Measurements from ENCODE around the gene PRR15. TPM values are rescaled to one million over a fixed set of nuclear protein-coding genes. Genes with fewer than 3 reads are reported as not detected.

Gene PRR15
- total RNA-seq, 3 donors from 2014 or later (not counting 1 experiment from before 2014, with no cell fraction given) = not detected

DNA sequence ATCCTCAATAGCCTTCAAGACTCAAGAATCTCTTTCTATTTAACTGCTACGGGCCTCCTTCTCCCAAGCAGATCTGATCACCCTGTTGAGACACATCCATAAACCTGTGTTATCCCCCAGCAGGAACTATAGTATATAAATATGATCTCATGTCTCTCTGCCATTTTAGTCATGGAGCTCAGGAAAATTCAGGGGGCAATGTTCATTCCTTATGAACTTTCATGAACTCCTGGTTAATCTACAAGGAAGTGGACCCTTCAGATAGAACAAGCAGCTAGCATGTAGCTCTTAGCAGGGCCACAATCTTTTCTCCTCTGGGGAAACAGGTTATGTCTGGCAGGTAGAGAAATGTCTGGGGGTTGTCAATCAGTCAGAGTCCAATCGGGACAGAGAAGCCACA lies 8.9 kb downstream of the PRR15 start:
- H3K9me3 Mint-ChIP-seq = peaks cover 3 to 4% of the 10 kb centered on the region in 2 donors
- Histone ChIP-seq H3K27ac (ENCODE audit: low read length) (no peak overlapping the region), H3K4me1 (ENCODE audit: control insufficient read depth, insufficient read depth, low read length) (no peaks in the 10 kb centered on the region), H3K27me3 (ENCODE audit: control insufficient read depth, insufficient read depth, low read length) (peaks cover 4% of the 10 kb centered on the region), H3K36me3 (ENCODE audit: control insufficient read depth, insufficient read depth, low read length) (no peaks in the 10 kb centered on the region), H3K4me3 (ENCODE audit: low read length) (no peak overlapping the region), H3K9me3 (ENCODE audit: control insufficient read depth, insufficient read depth, low read length) (peaks cover 5% of the 10 kb centered on the region)
- TF ChIP-seq, protein P1, sequence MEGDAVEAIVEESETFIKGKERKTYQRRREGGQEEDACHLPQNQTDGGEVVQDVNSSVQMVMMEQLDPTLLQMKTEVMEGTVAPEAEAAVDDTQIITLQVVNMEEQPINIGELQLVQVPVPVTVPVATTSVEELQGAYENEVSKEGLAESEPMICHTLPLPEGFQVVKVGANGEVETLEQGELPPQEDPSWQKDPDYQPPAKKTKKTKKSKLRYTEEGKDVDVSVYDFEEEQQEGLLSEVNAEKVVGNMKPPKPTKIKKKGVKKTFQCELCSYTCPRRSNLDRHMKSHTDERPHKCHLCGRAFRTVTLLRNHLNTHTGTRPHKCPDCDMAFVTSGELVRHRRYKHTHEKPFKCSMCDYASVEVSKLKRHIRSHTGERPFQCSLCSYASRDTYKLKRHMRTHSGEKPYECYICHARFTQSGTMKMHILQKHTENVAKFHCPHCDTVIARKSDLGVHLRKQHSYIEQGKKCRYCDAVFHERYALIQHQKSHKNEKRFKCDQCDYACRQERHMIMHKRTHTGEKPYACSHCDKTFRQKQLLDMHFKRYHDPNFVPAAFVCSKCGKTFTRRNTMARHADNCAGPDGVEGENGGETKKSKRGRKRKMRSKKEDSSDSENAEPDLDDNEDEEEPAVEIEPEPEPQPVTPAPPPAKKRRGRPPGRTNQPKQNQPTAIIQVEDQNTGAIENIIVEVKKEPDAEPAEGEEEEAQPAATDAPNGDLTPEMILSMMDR (IDR thresholded peaks at IDR 0.05) = no peak
- ATAC-seq (no peak), DNase-seq (no peak)
- H3K27me3 Mint-ChIP-seq (ENCODE audit: low read depth in 2 of 2) = peaks cover 34 to 81% of the 10 kb centered on the region in 2 donors
- no peaks in the 10 kb centered on the region for H3K36me3 Mint-ChIP-seq
- WGBS (ENCODE audit: insufficient coverage) = 69% methylated on average over 1 of the region's 2 CpGs
- intact Hi-C loops (cut with micrococcal nuclease) = no loop called here
- no peak overlapping the region for H3K27ac Mint-ChIP-seq
- H3K4me3 Mint-ChIP-seq = no peak overlapping the region
- no peaks in the 10 kb centered on the region for H3K4me1 Mint-ChIP-seq

GRCh38 chr7:29573567-29573966 lies 9.9 kb downstream of the PRR15 start:
- Histone ChIP-seq H3K4me3 (ENCODE audit: low read length) (no peak overlapping the region), H3K27ac (ENCODE audit: low read length) (no peak overlapping the region), H3K36me3 (ENCODE audit: control insufficient read depth, insufficient read depth, low read length) (no peaks in the 10 kb centered on the region), H3K4me1 (ENCODE audit: control insufficient read depth, insufficient read depth, low read length) (no peaks in the 10 kb centered on the region), H3K27me3 (ENCODE audit: control insufficient read depth, insufficient read depth, low read length) (peaks cover 2% of the 10 kb centered on the region), H3K9me3 (ENCODE audit: control insufficient read depth, insufficient read depth, low read length) (peaks cover 8% of the 10 kb centered on the region)
- ATAC-seq (no peak), DNase-seq (no peak)
- peaks cover 3 to 4% of the 10 kb centered on the region in 2 donors for H3K9me3 Mint-ChIP-seq
- intact Hi-C loops (cut with micrococcal nuclease) = loop anchor here (1.0 kb wide), 1 partner anchor 19 kb away; no protein-coding TSS in a partner anchor
- TF ChIP-seq, protein P1 (IDR thresholded peaks at IDR 0.05) = no peak
- H3K4me1 Mint-ChIP-seq = no peaks in the 10 kb centered on the region
- H3K27me3 Mint-ChIP-seq (ENCODE audit: low read depth in 2 of 2) = peaks cover 30 to 73% of the 10 kb centered on the region in 2 donors
- no peak overlapping the region for H3K27ac Mint-ChIP-seq
- H3K4me3 Mint-ChIP-seq = no peak overlapping the region
- 71% methylated on average over 2 of the region's 3 CpGs for WGBS (ENCODE audit: insufficient coverage)
- H3K36me3 Mint-ChIP-seq = no peaks in the 10 kb centered on the region

DNA sequence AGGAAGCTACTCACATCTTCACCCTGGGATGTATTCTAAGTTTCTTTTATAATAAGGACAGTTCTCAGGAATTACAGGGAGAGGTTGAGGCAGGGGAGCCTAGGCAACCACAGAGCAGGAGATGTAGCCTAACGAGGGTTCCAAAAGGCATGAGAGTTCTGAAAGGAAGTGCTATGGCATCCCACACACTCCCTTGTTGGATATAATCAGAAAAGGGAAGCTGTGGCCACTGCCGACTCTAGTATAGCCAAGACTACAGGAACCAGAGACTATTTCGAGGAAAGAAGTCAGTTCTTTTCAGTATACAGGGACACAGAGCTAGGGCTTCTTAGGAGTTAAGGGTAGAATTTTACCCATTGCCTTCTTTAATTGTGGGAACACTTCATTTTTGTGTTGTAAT lies 11.0 kb downstream of the PRR15 start:
- H3K27ac Mint-ChIP-seq = no peak overlapping the region
- intact Hi-C loops (cut with micrococcal nuclease) = no loop called here

More for the DNA sequence above, 11.0 kb downstream of the PRR15 start:
- peaks cover 8% of the 10 kb centered on the region for H3K9me3 ChIP-seq (ENCODE audit: control insufficient read depth, insufficient read depth, low read length)
- TF ChIP-seq, protein P1 (IDR thresholded peaks at IDR 0.05) = no peak
- peaks cover 26 to 63% of the 10 kb centered on the region in 2 donors for H3K27me3 Mint-ChIP-seq (ENCODE audit: low read depth in 2 of 2)
- H3K4me3 ChIP-seq (ENCODE audit: low read length) = no peak overlapping the region
- 9% methylated on average over 3 of the region's 3 CpGs for WGBS (ENCODE audit: insufficient coverage)
- peaks cover 3 to 4% of the 10 kb centered on the region in 2 donors for H3K9me3 Mint-ChIP-seq
- H3K27ac ChIP-seq (ENCODE audit: low read length) = no peak overlapping the region
- H3K36me3 ChIP-seq (ENCODE audit: control insufficient read depth, insufficient read depth, low read length) = no peaks in the 10 kb centered on the region
- ATAC-seq (no peak), DNase-seq (no peak)
- H3K4me1 ChIP-seq (ENCODE audit: control insufficient read depth, insufficient read depth, low read length) = no peaks in the 10 kb centered on the region
- H3K4me1 Mint-ChIP-seq = no peaks in the 10 kb centered on the region
- H3K27me3 ChIP-seq (ENCODE audit: control insufficient read depth, insufficient read depth, low read length) = no peaks in the 10 kb centered on the region
- H3K36me3 Mint-ChIP-seq = no peaks in the 10 kb centered on the region
- no peak overlapping the region for H3K4me3 Mint-ChIP-seq
